Muscle layer of colon (tissue), 2 donors: Measurements from ENCODE around the gene DPF3.

ENCODE experiments used
- H3K27ac ChIP-seq: one replicate; pipeline ENCODE4 v1.7.0; 2013; ENCODE audit warnings: low read depth, mild to moderate bottlenecking, low read length, moderate library complexity
- H3K27me3 ChIP-seq, 2 donors: one replicate each; pipeline ENCODE4 v1.7.0; 2013; ENCODE audit warnings: low read length in 2 of 2, mild to moderate bottlenecking in 2 of 2; ENCODE audit not compliant: insufficient read depth in 2 of 2, control insufficient read depth in 1 of 2
- H3K36me3 ChIP-seq: one replicate; pipeline ENCODE4 v1.7.0; 2013; ENCODE audit warnings: mild to moderate bottlenecking, low read length; ENCODE audit not compliant: insufficient read depth
- H3K4me1 ChIP-seq: one replicate; pipeline ENCODE4 v1.7.0; 2013; ENCODE audit warnings: mild to moderate bottlenecking, low read length; ENCODE audit not compliant: insufficient read depth
- H3K4me3 ChIP-seq, 2 donors: one replicate each; pipeline ENCODE4 v1.7.0; 2013; ENCODE audit warnings: low read length in 2 of 2, low read depth in 1 of 2, mild to moderate bottlenecking in 1 of 2, moderate library complexity in 1 of 2
- H3K9ac ChIP-seq: one replicate; pipeline ENCODE4 v1.7.0; 2013; ENCODE audit warnings: low read length
- H3K9me3 ChIP-seq: one replicate; pipeline ENCODE4 v1.7.0; 2013; ENCODE audit warnings: mild to moderate bottlenecking, low read length
- donor health status: abdominal sarcoma.
- donor health status: Adenocarcinoma of cecum.

DPF3 gene

GRCh38 chr14:72888636-72889201 lies 5.2 kb downstream of the DPF3 start:
- H3K27ac ChIP-seq = no peak overlapping the region
- H3K27me3 ChIP-seq = peaks cover 9 to 23% of the 10 kb centered on the region in 2 donors
- H3K4me1 ChIP-seq = peaks cover 12% of the 10 kb centered on the region
- H3K36me3 ChIP-seq = no peaks in the 10 kb centered on the region
- H3K9me3 ChIP-seq = no peaks in the 10 kb centered on the region
- H3K4me3 ChIP-seq = no peak overlapping the region
- H3K9ac ChIP-seq = no peak overlapping the region

- Histone ChIP-seq H3K36me3 (no peaks in the 10 kb centered on the region), H3K9ac (no peak overlapping the region), H3K27me3 (peaks cover 9 to 23% of the 10 kb centered on the region in 2 donors), H3K27ac (no peak overlapping the region), H3K4me1 (peaks cover 12% of the 10 kb centered on the region), H3K4me3 (no peak overlapping the region), H3K9me3 (no peaks in the 10 kb centered on the region)
These were observed 5.7 kb downstream of the DPF3 start for GRCh38 chr14:72888192-72888591.

- Histone ChIP-seq H3K9ac (no peak overlapping the region), H3K27me3 (peaks cover 9 to 21% of the 10 kb centered on the region in 2 donors), H3K4me1 (peaks cover 11% of the 10 kb centered on the region), H3K27ac (no peak overlapping the region), H3K36me3 (no peaks in the 10 kb centered on the region), H3K4me3 (no peak overlapping the region), H3K9me3 (no peaks in the 10 kb centered on the region)
These were observed 6.4 kb downstream of the DPF3 start for GRCh38 chr14:72887514-72887913.

- H3K9ac ChIP-seq = no peak overlapping the region
- no peak overlapping the region for H3K27ac ChIP-seq
These were observed 9.5 kb downstream of the DPF3 start for GRCh38 chr14:72884386-72884785.

GRCh38 chr14:72883961-72884360 lies 9.9 kb downstream of the DPF3 start:
- H3K27me3 ChIP-seq = no peaks in the 10 kb centered on the region
- no peak overlapping the region for H3K4me3 ChIP-seq
- H3K9me3 ChIP-seq = no peaks in the 10 kb centered on the region
- H3K9ac ChIP-seq = no peak overlapping the region
- no peaks in the 10 kb centered on the region for H3K4me1 ChIP-seq
- H3K27ac ChIP-seq = no peak overlapping the region
- H3K36me3 ChIP-seq = no peaks in the 10 kb centered on the region

More at GRCh38 chr14:72884386-72884785, 9.5 kb downstream of the DPF3 start:
- H3K4me1 ChIP-seq = no peaks in the 10 kb centered on the region
- H3K4me3 ChIP-seq = no peak overlapping the region
- H3K27me3 ChIP-seq = no peaks in the 10 kb centered on the region
- no peaks in the 10 kb centered on the region for H3K9me3 ChIP-seq
- H3K36me3 ChIP-seq = no peaks in the 10 kb centered on the region

- H3K4me3 ChIP-seq = no peak overlapping the region
- no peaks in the 10 kb centered on the region for H3K36me3 ChIP-seq
- no peak overlapping the region for H3K9ac ChIP-seq
- H3K27me3 ChIP-seq = no peaks in the 10 kb centered on the region
- no peak overlapping the region for H3K27ac ChIP-seq
- H3K4me1 ChIP-seq = no peaks in the 10 kb centered on the region
- no peaks in the 10 kb centered on the region for H3K9me3 ChIP-seq
These were observed 10.8 kb downstream of the DPF3 start for GRCh38 chr14:72883109-72883508.

- no peaks in the 10 kb centered on the region for H3K36me3 ChIP-seq
- H3K4me1 ChIP-seq = no peaks in the 10 kb centered on the region
- no peak overlapping the region for H3K27ac ChIP-seq
- H3K4me3 ChIP-seq = no peak overlapping the region
- no peaks in the 10 kb centered on the region for H3K27me3 ChIP-seq
- no peak overlapping the region for H3K9ac ChIP-seq
- H3K9me3 ChIP-seq = no peaks in the 10 kb centered on the region
These were observed 11.4 kb downstream of the DPF3 start for GRCh38 chr14:72882463-72882862.

GRCh38 chr14:72882047-72882446 lies 11.9 kb downstream of the DPF3 start:
- no peaks in the 10 kb centered on the region for H3K27me3 ChIP-seq
- no peak overlapping the region for H3K4me3 ChIP-seq
- no peaks in the 10 kb centered on the region for H3K4me1 ChIP-seq
- no peak overlapping the region for H3K9ac ChIP-seq
- no peaks in the 10 kb centered on the region for H3K9me3 ChIP-seq
- H3K36me3 ChIP-seq = no peaks in the 10 kb centered on the region
- H3K27ac ChIP-seq = no peak overlapping the region

- no peaks in the 10 kb centered on the region for H3K4me1 ChIP-seq
- H3K4me3 ChIP-seq = no peak overlapping the region
These were observed 12.4 kb downstream of the DPF3 start for GRCh38 chr14:72881543-72881942.

GRCh38 chr14:72880820-72881219 lies 13.1 kb downstream of the DPF3 start:
- Histone ChIP-seq H3K4me1 (no peaks in the 10 kb centered on the region), H3K27ac (no peak overlapping the region), H3K9me3 (no peaks in the 10 kb centered on the region), H3K4me3 (no peak overlapping the region), H3K27me3 (no peaks in the 10 kb centered on the region), H3K9ac (no peak overlapping the region), H3K36me3 (no peaks in the 10 kb centered on the region)

More at GRCh38 chr14:72881543-72881942, 12.4 kb downstream of the DPF3 start:
- Histone ChIP-seq H3K9ac (no peak overlapping the region), H3K9me3 (no peaks in the 10 kb centered on the region), H3K27me3 (no peaks in the 10 kb centered on the region), H3K27ac (no peak overlapping the region), H3K36me3 (no peaks in the 10 kb centered on the region)

GRCh38 chr14:72880164-72880563 lies 13.7 kb downstream of the DPF3 start:
- Histone ChIP-seq H3K9ac (no peak overlapping the region), H3K4me1 (no peaks in the 10 kb centered on the region), H3K27ac (no peak overlapping the region), H3K4me3 (no peak overlapping the region), H3K9me3 (no peaks in the 10 kb centered on the region), H3K27me3 (no peaks in the 10 kb centered on the region), H3K36me3 (no peaks in the 10 kb centered on the region)

- H3K27me3 ChIP-seq = no peaks in the 10 kb centered on the region
- H3K4me1 ChIP-seq = no peaks in the 10 kb centered on the region
- H3K9me3 ChIP-seq = no peaks in the 10 kb centered on the region
- no peak overlapping the region for H3K9ac ChIP-seq
- H3K4me3 ChIP-seq = no peak overlapping the region
- no peaks in the 10 kb centered on the region for H3K36me3 ChIP-seq
- H3K27ac ChIP-seq = no peak overlapping the region
These were observed 14.5 kb downstream of the DPF3 start for GRCh38 chr14:72879431-72879830.
